ENCODE results near the gene NR4A1. TPM values are rescaled to one million over a fixed set of nuclear protein-coding genes. Genes with fewer than 3 reads are reported as not detected.

The NR4A1 gene
- total and polyA plus RNA-seq, 2 of the 13 experiments (the other 11 are each of a cell fraction or from before 2014, with no cell fraction given), result 5.7 to 15.2 TPM

DNA sequence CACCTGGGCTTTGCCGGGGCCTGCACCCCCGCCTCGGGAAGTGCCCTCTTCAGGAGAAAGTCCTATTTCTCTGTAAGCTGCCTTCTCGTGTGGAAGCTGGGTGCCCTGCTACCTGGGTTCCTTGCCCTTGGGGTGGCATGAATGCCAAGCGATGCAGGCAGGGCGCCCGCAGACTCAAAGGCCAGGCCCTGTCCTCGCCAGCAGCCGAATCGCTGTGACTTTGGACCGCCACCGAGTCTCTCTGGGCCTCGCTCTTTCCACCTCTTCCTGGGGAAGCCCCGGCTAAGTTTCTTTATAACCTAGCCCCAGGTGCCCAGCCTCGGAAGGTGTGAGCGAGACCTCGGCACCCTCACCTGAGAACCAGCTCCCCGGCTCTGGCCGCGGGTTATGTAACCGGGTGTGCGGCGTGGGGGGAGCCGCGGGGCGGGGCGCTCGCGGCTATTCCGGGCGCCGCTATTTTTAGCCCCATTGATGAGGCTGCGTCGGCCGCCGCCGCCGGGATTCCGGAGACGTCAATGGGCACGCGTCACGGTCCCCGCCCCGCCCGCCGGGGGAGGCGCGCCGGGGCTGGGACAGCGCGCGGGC is 14.6 kb upstream of the NR4A1 start (continued):
- TF ChIP-seq ZBED4 (CRISPR knock-in tag; IDR thresholded peaks at IDR 0.05; ENCODE audit: borderline replicate concordance) (0 out of 2 replicates have a peak, but pooled peaks have one; percentile 27), ZNF264 (CRISPR knock-in tag; IDR thresholded peaks at IDR 0.05) (no peak)

DNA sequence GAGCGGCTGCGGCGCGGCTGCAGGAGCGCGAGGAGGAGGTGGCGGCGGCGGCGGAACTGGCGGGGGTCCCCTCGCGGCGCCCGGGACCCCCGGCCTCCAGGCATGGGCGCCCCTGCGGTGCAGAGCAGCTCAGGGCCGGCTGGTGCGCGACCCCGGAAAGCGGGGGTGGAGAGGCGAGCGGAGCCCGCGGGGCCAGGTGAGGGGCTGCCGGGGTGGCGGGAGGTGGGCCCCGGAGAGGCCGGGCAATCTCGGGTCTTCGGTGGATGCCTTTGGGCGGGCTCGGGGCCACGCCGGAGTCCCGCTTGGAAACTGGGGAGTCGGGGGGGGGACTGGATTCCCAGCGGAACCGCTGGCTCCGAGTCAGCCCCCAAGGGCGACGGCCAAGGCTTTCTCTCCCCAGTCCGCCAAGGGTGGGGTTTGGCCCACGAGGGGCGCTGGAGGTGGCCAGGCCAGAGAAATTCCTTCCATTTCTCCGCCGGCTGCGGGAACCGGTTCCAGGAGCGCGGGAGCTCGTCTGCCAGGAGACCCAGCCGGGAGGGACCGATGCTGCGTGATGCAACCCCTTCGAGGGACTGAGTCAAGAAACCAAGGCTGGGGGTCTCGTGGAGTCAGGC is 13.9 kb upstream of the NR4A1 start:
- CTCF ChIA-PET (ENCODE audit: low intra/inter-chr PET ratio, low total read pairs), result interaction anchor here (1.2 kb wide), 1 partner anchor 11 kb away, joined by 4 read pairs; no protein-coding TSS in a partner anchor
- H3K4me1 ChIP-seq (ENCODE audit: insufficient read depth, low read length), result peaks cover 66% of the 10 kb centered on the region
- TF ChIP-seq ZNF563 (CRISPR knock-in tag; IDR thresholded peaks at IDR 0.05), result 0 out of 2 replicates have a peak, but pooled peaks have one; percentile 36
- no peak for TF ChIP-seq YEATS2 (CRISPR knock-in tag; IDR thresholded peaks at IDR 0.05; ENCODE audit: borderline replicate concordance)
- no peak for TF ChIP-seq SIX4 (CRISPR knock-in tag; IDR thresholded peaks at IDR 0.05)
- TF ChIP-seq, protein P1, sequence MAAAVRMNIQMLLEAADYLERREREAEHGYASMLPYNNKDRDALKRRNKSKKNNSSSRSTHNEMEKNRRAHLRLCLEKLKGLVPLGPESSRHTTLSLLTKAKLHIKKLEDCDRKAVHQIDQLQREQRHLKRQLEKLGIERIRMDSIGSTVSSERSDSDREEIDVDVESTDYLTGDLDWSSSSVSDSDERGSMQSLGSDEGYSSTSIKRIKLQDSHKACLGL (CRISPR knock-in tag; IDR thresholded peaks at IDR 0.05), result 0 out of 2 replicates have a peak, but pooled peaks have one; percentile 6
- no peak for TF ChIP-seq ZBTB46 (CRISPR knock-in tag; IDR thresholded peaks at IDR 0.05; ENCODE audit: borderline replicate concordance)
- peak; percentile 41; the same call in 1 of the 2 replicates for TF ChIP-seq RBFOX2 (IDR thresholded peaks at IDR 0.05; ENCODE audit: low read depth, low read length)
- TF ChIP-seq HCFC1 (IDR thresholded peaks at IDR 0.05; ENCODE audit: low read depth, low read length), result no peak
- TF ChIP-seq ZNF691 (CRISPR knock-in tag; IDR thresholded peaks at IDR 0.05; ENCODE audit: borderline replicate concordance, low read depth), result no peak
- TF ChIP-seq ZNF775 (CRISPR knock-in tag; IDR thresholded peaks at IDR 0.05; ENCODE audit: borderline replicate concordance), result no peak
- TF ChIP-seq ZNF878 (CRISPR knock-in tag; IDR thresholded peaks at IDR 0.05), result no peak
- TF ChIP-seq PAF1 (CRISPR knock-in tag; IDR thresholded peaks at IDR 0.05), result no peak
- no peak for TF ChIP-seq ETV6 (CRISPR knock-in tag; conservative IDR thresholded peaks at IDR 0.05)

More for the DNA sequence above, 13.9 kb upstream of the NR4A1 start:
- H3K4me3 ChIP-seq (replicated peaks in 1 of 3; ENCODE audit: insufficient read depth in 1 of 3, low read depth in 2 of 3, low read length in 3 of 3), result peak overlapping the region; percentile 62 to 75 (median 64)
- FAIRE-seq (no peak), DNase-seq (ENCODE audit: low spot score) (no peak), ATAC-seq (no peak)
- H3K4me2 ChIP-seq (ENCODE audit: low read depth, low read length), result peak overlapping the region; percentile 81
- in situ Hi-C loops (cut with HindIII; ENCODE audit: extremely low pct_ligation_motif_present, low pct_unique_long_range_greater_than_20kb) (no loop called here), intact Hi-C loops (cut with micrococcal nuclease; ENCODE audit: unreplicated experiment) (loop anchor here (2.0 kb wide), 1 partner anchor 13 kb away; the partner anchor contains the start of gene NR4A1)
- H3K27ac ChIP-seq (ENCODE audit: extremely low read length, insufficient read depth, low read length), result no peak overlapping the region
- H3K27me3 ChIP-seq (ENCODE audit: control insufficient read depth in 1 of 2, insufficient read depth in 2 of 2, low read length in 2 of 2), result peaks cover 3 to 46% of the 10 kb centered on the region in 2 experiments; a peak in 4 of 5 replicates
- H3K9me3 ChIP-seq (ENCODE audit: low read length), result no peaks in the 10 kb centered on the region
- no peaks in the 10 kb centered on the region for H3K36me3 ChIP-seq (replicated peaks in 1 of 2; ENCODE audit: control insufficient read depth in 1 of 2, insufficient read depth in 2 of 2, low read length in 2 of 2)
- H2AFZ ChIP-seq (ENCODE audit: low read length), result no peak overlapping the region
- no peaks in the 10 kb centered on the region for H4K20me1 ChIP-seq (ENCODE audit: insufficient read depth, low read length)
- WGBS (ENCODE audit: low lambda C conversion rate), result 3% methylated on average over 12 of the region's 59 CpGs
- POLR2A ChIA-PET, result interaction anchor here (1.8 kb wide), 1 partner anchor 14 kb away, joined by 14 read pairs; the partner anchor contains the start of gene NR4A1
- H3K79me2 ChIP-seq (ENCODE audit: insufficient read depth, low read length), result no peaks in the 10 kb centered on the region
- BruUV-seq (replicated peaks), result no TSS peak
- H3K9ac ChIP-seq (ENCODE audit: insufficient read depth, low read depth, low read length), result peak overlapping the region; percentile 78

All from HepG2 (cell line).